HEK293 (cell line): ENCODE data around the gene NUP54.

Experiments used
- CTCF ChIA-PET: fragments of 350-600 bp; formaldehyde crosslinking; extraction: SDS; loops from one replicate; lab custom pipeline; 2021; ENCODE audit warnings: antibody characterized with exemption; lab: Yijun Ruan, JAX
- POLR2A ChIA-PET: fragments of 300-600 bp; formaldehyde crosslinking; extraction: SDS; loops from one replicate; lab custom pipeline; 2020; ENCODE audit warnings: antibody characterized with exemption, inconsistent platforms; lab: Yijun Ruan, JAX
- H3K27ac ChIP-seq: fragments of 200-500 bp; sonication (Bioruptor generic); 2 replicates; pipeline ENCODE4 v1.5.1; 2014; ENCODE audit warnings: low read depth, low read length, control low read depth, inconsistent platforms; ENCODE audit errors: extremely low read depth
- H3K36me3 ChIP-seq, 2 experiments: fragments of 200-500 bp in 1 of 2; sonication (Bioruptor generic) in 1 of 2; 1 replicate in 1 of 2; 2 replicates in 1 of 2; pipeline ENCODE4 v1.5.1; 2014 to 2017; ENCODE audit warnings: inconsistent platforms in 2 of 2, low read length in 2 of 2; ENCODE audit not compliant: control insufficient read depth in 2 of 2, insufficient read depth in 1 of 2
- H3K4me1 ChIP-seq: fragments of 200-500 bp; sonication (Bioruptor generic); 2 replicates; pipeline ENCODE4 v1.5.1; 2014; ENCODE audit warnings: mild to moderate bottlenecking, low read length, inconsistent platforms; ENCODE audit not compliant: control insufficient read depth, insufficient read depth
- H3K4me3 ChIP-seq: 2 replicates; pipeline ENCODE4 v1.5.1; 2011; ENCODE audit warnings: low read depth, mild to moderate bottlenecking, control low read depth, low read length, moderate library complexity
- H3K9me3 ChIP-seq: fragments of 200-500 bp; sonication (Bioruptor generic); 2 replicates; pipeline ENCODE4 v1.5.1; 2014; ENCODE audit warnings: low read depth, low read length, inconsistent platforms; ENCODE audit not compliant: control insufficient read depth, insufficient read depth
- INSM2 ChIP-seq: fragments of 450-650 bp; formaldehyde crosslinking; IDR thresholded peaks from 2 replicates; pipeline ENCODE4 v1.5.1; 2016; ENCODE audit warnings: missing biosample characterization, missing genetic modification characterization
- OVOL3 ChIP-seq: fragments of 450-650 bp; formaldehyde crosslinking; IDR thresholded peaks from 2 replicates; pipeline ENCODE4 v1.5.1; 2016; ENCODE audit warnings: missing biosample characterization, missing genetic modification characterization
- REST ChIP-seq: fragments of 450-650 bp; formaldehyde crosslinking; IDR thresholded peaks from 2 replicates; pipeline ENCODE4 v1.5.1; 2016; ENCODE audit warnings: missing biosample characterization, missing genetic modification characterization
- SP2 ChIP-seq: fragments of 450-650 bp; formaldehyde crosslinking; IDR thresholded peaks from 2 replicates; pipeline ENCODE4 v1.5.1; 2016; ENCODE audit warnings: missing biosample characterization, missing genetic modification characterization
- SP3 ChIP-seq: fragments of 450-650 bp; formaldehyde crosslinking; IDR thresholded peaks from 2 replicates; pipeline ENCODE4 v1.5.1; 2016; ENCODE audit warnings: missing biosample characterization, missing genetic modification characterization
- TRIM28 ChIP-seq: IDR thresholded peaks from 2 replicates; pipeline ENCODE4 v1.6.1; 2011; ENCODE audit warnings: low read length, control low read depth, borderline replicate concordance
- YY1 ChIP-seq: fragments of 450-650 bp; formaldehyde crosslinking; IDR thresholded peaks from 2 replicates; pipeline ENCODE4 v1.5.1; 2018; ENCODE audit warnings: missing biosample characterization, missing genetic modification characterization
- ZBTB1 ChIP-seq: fragments of 450-650 bp; formaldehyde crosslinking; IDR thresholded peaks from 2 replicates; pipeline ENCODE4 v1.5.1; 2016; ENCODE audit warnings: missing biosample characterization, missing genetic modification characterization
- ZBTB21 ChIP-seq: fragments of 450-650 bp; formaldehyde crosslinking; IDR thresholded peaks from 2 replicates; pipeline ENCODE4 v1.5.1; 2017; ENCODE audit warnings: missing biosample characterization, missing genetic modification characterization
- ZEB2 ChIP-seq: fragments of 450-650 bp; formaldehyde crosslinking; IDR thresholded peaks from 2 replicates; pipeline ENCODE4 v1.5.1; 2016; ENCODE audit warnings: missing biosample characterization, missing genetic modification characterization
- ZNF114 ChIP-seq: fragments of 450-650 bp; formaldehyde crosslinking; IDR thresholded peaks from 2 replicates; pipeline ENCODE4 v1.5.0; 2017; ENCODE audit warnings: missing biosample characterization, missing genetic modification characterization
- ZNF133 ChIP-seq: fragments of 450-650 bp; formaldehyde crosslinking; IDR thresholded peaks from 2 replicates; pipeline ENCODE4 v1.5.1; 2016; ENCODE audit warnings: missing biosample characterization, missing genetic modification characterization
- ZNF140 ChIP-seq: fragments of 450-650 bp; formaldehyde crosslinking; IDR thresholded peaks from 2 replicates; pipeline ENCODE4 v1.5.1; 2016; ENCODE audit warnings: missing biosample characterization, missing genetic modification characterization
- ZNF16 ChIP-seq: fragments of 450-650 bp; formaldehyde crosslinking; IDR thresholded peaks from 2 replicates; pipeline ENCODE4 v1.5.1; 2016; ENCODE audit warnings: low read depth, missing biosample characterization, missing genetic modification characterization
- ZNF239 ChIP-seq: fragments of 450-650 bp; formaldehyde crosslinking; IDR thresholded peaks from 2 replicates; pipeline ENCODE4 v1.5.1; 2016; ENCODE audit warnings: missing biosample characterization, missing genetic modification characterization
- ZNF292 ChIP-seq: fragments of 450-650 bp; formaldehyde crosslinking; IDR thresholded peaks from 2 replicates; pipeline ENCODE4 v1.5.1; 2016; ENCODE audit warnings: low read depth, missing biosample characterization, missing genetic modification characterization, borderline replicate concordance
- ZNF324 ChIP-seq: fragments of 450-650 bp; formaldehyde crosslinking; IDR thresholded peaks from 2 replicates; pipeline ENCODE4 v1.5.1; 2016; ENCODE audit warnings: missing biosample characterization, missing genetic modification characterization
- ZNF350 ChIP-seq: fragments of 450-650 bp; formaldehyde crosslinking; IDR thresholded peaks from 2 replicates; pipeline ENCODE4 v1.5.0; 2017; ENCODE audit warnings: missing biosample characterization, mild to moderate bottlenecking, missing genetic modification characterization
- ZNF423 ChIP-seq: fragments of 450-650 bp; formaldehyde crosslinking; IDR thresholded peaks from 2 replicates; pipeline ENCODE4 v1.5.1; 2016; ENCODE audit warnings: missing biosample characterization, missing genetic modification characterization
- ZNF530 ChIP-seq: fragments of 450-650 bp; formaldehyde crosslinking; IDR thresholded peaks from 2 replicates; pipeline ENCODE4 v1.5.1; 2016; ENCODE audit warnings: low read depth, missing biosample characterization, missing genetic modification characterization
- ZNF548 ChIP-seq: fragments of 450-650 bp; formaldehyde crosslinking; IDR thresholded peaks from 2 replicates; pipeline ENCODE4 v1.5.1; 2016; ENCODE audit warnings: missing biosample characterization, missing genetic modification characterization
- ZNF621 ChIP-seq: fragments of 450-650 bp; formaldehyde crosslinking; IDR thresholded peaks from 2 replicates; pipeline ENCODE4 v1.5.1; 2017; ENCODE audit warnings: missing biosample characterization, missing genetic modification characterization
- ZNF623 ChIP-seq: fragments of 450-650 bp; formaldehyde crosslinking; IDR thresholded peaks from 2 replicates; pipeline ENCODE4 v1.5.1; 2016; ENCODE audit warnings: missing biosample characterization, missing genetic modification characterization
- ZNF843 ChIP-seq: fragments of 450-650 bp; formaldehyde crosslinking; IDR thresholded peaks from 2 replicates; pipeline ENCODE4 v1.5.1; 2016; ENCODE audit warnings: missing biosample characterization, missing genetic modification characterization

NUP54 gene

GRCh38 chr4:76084542-76084941, 63.7 kb downstream of the NUP54 start:
- POLR2A ChIA-PET = no interaction called here

GRCh38 chr4:76083386-76083988, 64.7 kb downstream of the NUP54 start:
- H3K4me3 ChIP-seq = no peak overlapping the region
- POLR2A ChIA-PET = no interaction called here
- no peak overlapping the region for H3K27ac ChIP-seq
- H3K4me1 ChIP-seq = no peaks in the 10 kb centered on the region
- CTCF ChIA-PET = interaction anchor here (0.8 to 1.2 kb wide), 4 partner anchors 11 to 188 kb away, joined by 3 to 7 read pairs (median 4); no protein-coding TSS in a partner anchor
- H3K9me3 ChIP-seq = no peaks in the 10 kb centered on the region
- H3K36me3 ChIP-seq = no peaks in the 10 kb centered on the region
- TF ChIP-seq ZBTB21 (tag by site-specific recombination) = no peak
- TF ChIP-seq ZNF133 = no peak
- TF ChIP-seq ZNF350 (tag by site-specific recombination) = no peak
- no peak for TF ChIP-seq ZNF239 (tag by site-specific recombination)
- TF ChIP-seq REST = no peak
- TF ChIP-seq ZNF16 (tag by site-specific recombination) = no peak
- no peak for TF ChIP-seq ZNF114 (tag by site-specific recombination)

More at GRCh38 chr4:76084542-76084941, 63.7 kb downstream of the NUP54 start:
- TF ChIP-seq ZNF623 (tag by site-specific recombination) (no peak), ZNF114 (tag by site-specific recombination) (no peak), OVOL3 (tag by site-specific recombination) (no peak), ZNF423 (tag by site-specific recombination) (no peak)
- Histone ChIP-seq H3K27ac (no peak overlapping the region), H3K36me3 (no peaks in the 10 kb centered on the region), H3K4me1 (no peaks in the 10 kb centered on the region), H3K4me3 (no peak overlapping the region), H3K9me3 (no peaks in the 10 kb centered on the region)
- CTCF ChIA-PET = interaction anchor here (1.0 to 1.1 kb wide), 3 partner anchors 16 to 89 kb away, joined by 3 to 6 read pairs (median 4); no protein-coding TSS in a partner anchor

GRCh38 chr4:76078033-76078613, 70.1 kb downstream of the NUP54 start:
- Histone ChIP-seq H3K4me1 (no peaks in the 10 kb centered on the region), H3K36me3 (no peaks in the 10 kb centered on the region), H3K4me3 (no peak overlapping the region), H3K9me3 (no peaks in the 10 kb centered on the region), H3K27ac (no peak overlapping the region)
- ChIA-PET CTCF (interaction anchor here (0.5 to 1.7 kb wide), 2 partner anchors 9 to 183 kb away, joined by 4 to 8 read pairs; no protein-coding TSS in a partner anchor), POLR2A (no interaction called here)
- TF ChIP-seq ZNF548 (tag by site-specific recombination) = no peak

- POLR2A ChIA-PET = no interaction called here
- H3K9me3 ChIP-seq = no peaks in the 10 kb centered on the region
- CTCF ChIA-PET = interaction anchor here (1.4 to 2.1 kb wide), 3 partner anchors 12 to 179 kb away, joined by 3 to 11 read pairs (median 4); no protein-coding TSS in a partner anchor
- no peak overlapping the region for H3K27ac ChIP-seq
- H3K4me3 ChIP-seq = no peak overlapping the region
- no peaks in the 10 kb centered on the region for H3K4me1 ChIP-seq
- H3K36me3 ChIP-seq = no peaks in the 10 kb centered on the region
- TF ChIP-seq ZEB2 (tag by site-specific recombination) = no peak
- no peak for TF ChIP-seq ZNF621
- no peak for TF ChIP-seq SP2 (tag by site-specific recombination)
- no peak for TF ChIP-seq TRIM28
- TF ChIP-seq INSM2 (tag by site-specific recombination) = no peak
- TF ChIP-seq ZNF324 (tag by site-specific recombination) = no peak
- no peak for TF ChIP-seq ZNF292
- TF ChIP-seq ZNF140 = no peak
- TF ChIP-seq YY1 (tag by site-specific recombination) = no peak
- TF ChIP-seq ZBTB1 (tag by site-specific recombination) = no peak
- TF ChIP-seq SP3 (tag by site-specific recombination) = no peak
- no peak for TF ChIP-seq ZNF843 (tag by site-specific recombination)
- TF ChIP-seq ZNF548 (tag by site-specific recombination) = no peak
- TF ChIP-seq ZNF530 (tag by site-specific recombination) = no peak
Measured at GRCh38 chr4:76074993-76075600, 73.1 kb downstream of the NUP54 start.
